Measurements from ENCODE around the gene FBXW5. TPM values are rescaled to one million over a fixed set of nuclear protein-coding genes. Genes with fewer than 3 reads are reported as not detected.

FBXW5 gene
- total RNA-seq, 1 experiment from 2014 or later = 70.5 TPM

DNA sequence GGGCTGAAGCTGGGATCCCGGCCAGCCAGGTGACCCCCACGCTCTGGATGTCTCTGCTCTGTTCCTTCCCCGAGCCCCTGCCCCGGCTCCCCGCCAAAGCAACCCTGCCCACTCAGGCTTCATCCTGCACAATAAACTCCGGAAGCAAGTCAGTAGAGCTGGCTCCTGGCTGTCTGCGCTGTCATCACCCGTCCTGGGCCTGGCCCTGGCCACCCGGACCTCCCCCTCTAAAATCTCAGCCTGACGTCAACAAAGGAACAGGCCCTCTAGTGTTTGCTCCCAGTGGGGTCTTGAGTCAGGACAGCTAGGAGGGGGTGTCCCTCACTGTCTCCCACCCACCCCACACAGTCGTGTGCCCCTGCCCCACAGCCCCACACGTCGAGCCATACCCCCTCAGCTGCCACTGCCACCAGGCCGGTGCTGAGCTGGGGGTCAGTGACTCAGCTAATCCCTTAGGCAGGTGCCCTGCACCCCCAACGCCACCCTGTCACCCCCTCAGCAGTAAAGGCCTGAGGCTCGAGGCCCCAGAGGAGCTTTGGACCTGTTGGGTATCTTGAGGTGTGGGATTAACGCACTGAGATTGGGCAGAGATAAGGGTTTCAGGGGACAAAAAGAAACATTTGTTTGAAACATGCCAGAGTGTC is 37.2 kb upstream of the FBXW5 start:
- H3K9me3 Mint-ChIP-seq = no peaks in the 10 kb centered on the region
- ATAC-seq (no peak), DNase-seq (ENCODE audit: low spot score) (no peak)
- ChIA-PET POLR2A (no interaction called here), CTCF (interaction anchor here (0.9 to 1.9 kb wide), 6 partner anchors 10 to 86 kb away, joined by 3 to 10 read pairs (median 7); partner anchors contain the start of genes NPDC1 and PAXX)
- TF ChIP-seq, protein P1, sequence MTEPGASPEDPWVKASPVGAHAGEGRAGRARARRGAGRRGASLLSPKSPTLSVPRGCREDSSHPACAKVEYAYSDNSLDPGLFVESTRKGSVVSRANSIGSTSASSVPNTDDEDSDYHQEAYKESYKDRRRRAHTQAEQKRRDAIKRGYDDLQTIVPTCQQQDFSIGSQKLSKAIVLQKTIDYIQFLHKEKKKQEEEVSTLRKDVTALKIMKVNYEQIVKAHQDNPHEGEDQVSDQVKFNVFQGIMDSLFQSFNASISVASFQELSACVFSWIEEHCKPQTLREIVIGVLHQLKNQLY (CRISPR knock-in tag; IDR thresholded peaks at IDR 0.05) = no peak
- no peak for TF ChIP-seq NR2C2 (CRISPR knock-in tag; IDR thresholded peaks at IDR 0.05)
- TF ChIP-seq IRF2 (CRISPR knock-in tag; IDR thresholded peaks at IDR 0.05; ENCODE audit: borderline replicate concordance, low read depth) = no peak
- TF ChIP-seq NFATC4 (CRISPR knock-in tag; IDR thresholded peaks at IDR 0.05) = no peak
- TF ChIP-seq RORB (CRISPR knock-in tag; IDR thresholded peaks at IDR 0.05) = no peak
- TF ChIP-seq CBFB (CRISPR knock-in tag; IDR thresholded peaks at IDR 0.05; ENCODE audit: low read depth) = no peak
- no peak for TF ChIP-seq KAT7 (CRISPR knock-in tag; IDR thresholded peaks at IDR 0.05; ENCODE audit: borderline replicate concordance)
- TF ChIP-seq, protein P2, sequence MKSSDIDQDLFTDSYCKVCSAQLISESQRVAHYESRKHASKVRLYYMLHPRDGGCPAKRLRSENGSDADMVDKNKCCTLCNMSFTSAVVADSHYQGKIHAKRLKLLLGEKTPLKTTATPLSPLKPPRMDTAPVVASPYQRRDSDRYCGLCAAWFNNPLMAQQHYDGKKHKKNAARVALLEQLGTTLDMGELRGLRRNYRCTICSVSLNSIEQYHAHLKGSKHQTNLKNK (CRISPR knock-in tag; IDR thresholded peaks at IDR 0.05) = no peak
- TF ChIP-seq, protein P3, sequence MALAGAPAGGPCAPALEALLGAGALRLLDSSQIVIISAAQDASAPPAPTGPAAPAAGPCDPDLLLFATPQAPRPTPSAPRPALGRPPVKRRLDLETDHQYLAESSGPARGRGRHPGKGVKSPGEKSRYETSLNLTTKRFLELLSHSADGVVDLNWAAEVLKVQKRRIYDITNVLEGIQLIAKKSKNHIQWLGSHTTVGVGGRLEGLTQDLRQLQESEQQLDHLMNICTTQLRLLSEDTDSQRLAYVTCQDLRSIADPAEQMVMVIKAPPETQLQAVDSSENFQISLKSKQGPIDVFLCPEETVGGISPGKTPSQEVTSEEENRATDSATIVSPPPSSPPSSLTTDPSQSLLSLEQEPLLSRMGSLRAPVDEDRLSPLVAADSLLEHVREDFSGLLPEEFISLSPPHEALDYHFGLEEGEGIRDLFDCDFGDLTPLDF (CRISPR knock-in tag; IDR thresholded peaks at IDR 0.05) = no peak
- TF ChIP-seq GABPB1 (CRISPR knock-in tag; IDR thresholded peaks at IDR 0.05) = no peak
- TF ChIP-seq, protein P4, sequence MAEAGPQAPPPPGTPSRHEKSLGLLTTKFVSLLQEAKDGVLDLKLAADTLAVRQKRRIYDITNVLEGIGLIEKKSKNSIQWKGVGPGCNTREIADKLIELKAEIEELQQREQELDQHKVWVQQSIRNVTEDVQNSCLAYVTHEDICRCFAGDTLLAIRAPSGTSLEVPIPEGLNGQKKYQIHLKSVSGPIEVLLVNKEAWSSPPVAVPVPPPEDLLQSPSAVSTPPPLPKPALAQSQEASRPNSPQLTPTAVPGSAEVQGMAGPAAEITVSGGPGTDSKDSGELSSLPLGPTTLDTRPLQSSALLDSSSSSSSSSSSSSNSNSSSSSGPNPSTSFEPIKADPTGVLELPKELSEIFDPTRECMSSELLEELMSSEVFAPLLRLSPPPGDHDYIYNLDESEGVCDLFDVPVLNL (CRISPR knock-in tag; IDR thresholded peaks at IDR 0.05; ENCODE audit: borderline replicate concordance, low read depth) = no peak
- no peak for TF ChIP-seq JUN (CRISPR knock-in tag; IDR thresholded peaks at IDR 0.05)
- TF ChIP-seq MYBL2 (CRISPR knock-in tag; IDR thresholded peaks at IDR 0.05) = no peak
- TF ChIP-seq, protein P5, sequence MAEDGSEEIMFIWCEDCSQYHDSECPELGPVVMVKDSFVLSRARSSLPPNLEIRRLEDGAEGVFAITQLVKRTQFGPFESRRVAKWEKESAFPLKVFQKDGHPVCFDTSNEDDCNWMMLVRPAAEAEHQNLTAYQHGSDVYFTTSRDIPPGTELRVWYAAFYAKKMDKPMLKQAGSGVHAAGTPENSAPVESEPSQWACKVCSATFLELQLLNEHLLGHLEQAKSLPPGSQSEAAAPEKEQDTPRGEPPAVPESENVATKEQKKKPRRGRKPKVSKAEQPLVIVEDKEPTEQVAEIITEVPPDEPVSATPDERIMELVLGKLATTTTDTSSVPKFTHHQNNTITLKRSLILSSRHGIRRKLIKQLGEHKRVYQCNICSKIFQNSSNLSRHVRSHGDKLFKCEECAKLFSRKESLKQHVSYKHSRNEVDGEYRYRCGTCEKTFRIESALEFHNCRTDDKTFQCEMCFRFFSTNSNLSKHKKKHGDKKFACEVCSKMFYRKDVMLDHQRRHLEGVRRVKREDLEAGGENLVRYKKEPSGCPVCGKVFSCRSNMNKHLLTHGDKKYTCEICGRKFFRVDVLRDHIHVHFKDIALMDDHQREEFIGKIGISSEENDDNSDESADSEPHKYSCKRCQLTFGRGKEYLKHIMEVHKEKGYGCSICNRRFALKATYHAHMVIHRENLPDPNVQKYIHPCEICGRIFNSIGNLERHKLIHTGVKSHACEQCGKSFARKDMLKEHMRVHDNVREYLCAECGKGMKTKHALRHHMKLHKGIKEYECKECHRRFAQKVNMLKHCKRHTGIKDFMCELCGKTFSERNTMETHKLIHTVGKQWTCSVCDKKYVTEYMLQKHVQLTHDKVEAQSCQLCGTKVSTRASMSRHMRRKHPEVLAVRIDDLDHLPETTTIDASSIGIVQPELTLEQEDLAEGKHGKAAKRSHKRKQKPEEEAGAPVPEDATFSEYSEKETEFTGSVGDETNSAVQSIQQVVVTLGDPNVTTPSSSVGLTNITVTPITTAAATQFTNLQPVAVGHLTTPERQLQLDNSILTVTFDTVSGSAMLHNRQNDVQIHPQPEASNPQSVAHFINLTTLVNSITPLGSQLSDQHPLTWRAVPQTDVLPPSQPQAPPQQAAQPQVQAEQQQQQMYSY (CRISPR knock-in tag; IDR thresholded peaks at IDR 0.05) = no peak
- no peak for TF ChIP-seq ZNF416 (CRISPR knock-in tag; IDR thresholded peaks at IDR 0.05)
- no peak for TF ChIP-seq HMGA2 (CRISPR knock-in tag; IDR thresholded peaks at IDR 0.05)
- no peak for TF ChIP-seq NFE2L1 (CRISPR knock-in tag; IDR thresholded peaks at IDR 0.05)
- TF ChIP-seq ESRRA (CRISPR knock-in tag; IDR thresholded peaks at IDR 0.05; ENCODE audit: borderline replicate concordance) = no peak
- TF ChIP-seq, protein P6, sequence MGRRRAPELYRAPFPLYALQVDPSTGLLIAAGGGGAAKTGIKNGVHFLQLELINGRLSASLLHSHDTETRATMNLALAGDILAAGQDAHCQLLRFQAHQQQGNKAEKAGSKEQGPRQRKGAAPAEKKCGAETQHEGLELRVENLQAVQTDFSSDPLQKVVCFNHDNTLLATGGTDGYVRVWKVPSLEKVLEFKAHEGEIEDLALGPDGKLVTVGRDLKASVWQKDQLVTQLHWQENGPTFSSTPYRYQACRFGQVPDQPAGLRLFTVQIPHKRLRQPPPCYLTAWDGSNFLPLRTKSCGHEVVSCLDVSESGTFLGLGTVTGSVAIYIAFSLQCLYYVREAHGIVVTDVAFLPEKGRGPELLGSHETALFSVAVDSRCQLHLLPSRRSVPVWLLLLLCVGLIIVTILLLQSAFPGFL (CRISPR knock-in tag; IDR thresholded peaks at IDR 0.05; ENCODE audit: borderline replicate concordance) = no peak
- TF ChIP-seq, protein P7, sequence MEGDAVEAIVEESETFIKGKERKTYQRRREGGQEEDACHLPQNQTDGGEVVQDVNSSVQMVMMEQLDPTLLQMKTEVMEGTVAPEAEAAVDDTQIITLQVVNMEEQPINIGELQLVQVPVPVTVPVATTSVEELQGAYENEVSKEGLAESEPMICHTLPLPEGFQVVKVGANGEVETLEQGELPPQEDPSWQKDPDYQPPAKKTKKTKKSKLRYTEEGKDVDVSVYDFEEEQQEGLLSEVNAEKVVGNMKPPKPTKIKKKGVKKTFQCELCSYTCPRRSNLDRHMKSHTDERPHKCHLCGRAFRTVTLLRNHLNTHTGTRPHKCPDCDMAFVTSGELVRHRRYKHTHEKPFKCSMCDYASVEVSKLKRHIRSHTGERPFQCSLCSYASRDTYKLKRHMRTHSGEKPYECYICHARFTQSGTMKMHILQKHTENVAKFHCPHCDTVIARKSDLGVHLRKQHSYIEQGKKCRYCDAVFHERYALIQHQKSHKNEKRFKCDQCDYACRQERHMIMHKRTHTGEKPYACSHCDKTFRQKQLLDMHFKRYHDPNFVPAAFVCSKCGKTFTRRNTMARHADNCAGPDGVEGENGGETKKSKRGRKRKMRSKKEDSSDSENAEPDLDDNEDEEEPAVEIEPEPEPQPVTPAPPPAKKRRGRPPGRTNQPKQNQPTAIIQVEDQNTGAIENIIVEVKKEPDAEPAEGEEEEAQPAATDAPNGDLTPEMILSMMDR (IDR thresholded peaks at IDR 0.05) = no peak
- no peaks in the 10 kb centered on the region for H3K36me3 Mint-ChIP-seq
- H3K4me3 Mint-ChIP-seq = no peak overlapping the region
- peaks cover 3% of the 10 kb centered on the region; the same call in 1 of the 2 replicates for H3K4me1 Mint-ChIP-seq
- H3K27me3 Mint-ChIP-seq (ENCODE audit: low read depth) = peaks cover 20% of the 10 kb centered on the region
- H3K27ac Mint-ChIP-seq = no peak overlapping the region

Data from WTC11 (cell line).